HAP-1 (cell line): ENCODE data around the gene HAPLN1.

Experiments used
- DNase-seq, 2 experiments: peaks; one replicate each; pipeline ENCODE4 v3.0.0-alpha.2; 2016 to 2020; ENCODE audit warnings: low spot score in 2 of 2
- H3K27me3 ChIP-seq: fragments of 250-450 bp; sonication (Bioruptor Pico); 2 replicates; pipeline ENCODE4 v1.5.1; 2020; ENCODE audit warnings: low read depth, mild to moderate bottlenecking, moderate library complexity
- H3K36me3 ChIP-seq: fragments of 250-450 bp; sonication (Bioruptor Pico); replicated peaks from 2 replicates; pipeline ENCODE4 v1.5.1; 2020; ENCODE audit warnings: mild to moderate bottlenecking
- H3K4me1 ChIP-seq: fragments of 250-450 bp; sonication (Bioruptor Pico); 2 replicates; pipeline ENCODE4 v1.5.1; 2020; ENCODE audit warnings: mild to moderate bottlenecking
- H3K4me3 ChIP-seq: fragments of 250-450 bp; sonication (Bioruptor Pico); 2 replicates; pipeline ENCODE4 v1.5.1; 2020; ENCODE audit warnings: mild to moderate bottlenecking, moderate library complexity
- H3K9me3 ChIP-seq: fragments of 250-450 bp; sonication (Bioruptor Pico); 2 replicates; pipeline ENCODE4 v1.5.1; 2020; ENCODE audit warnings: mild to moderate bottlenecking, moderate library complexity
- in situ Hi-C: fragments of 300-500 bp; cut with MboI; formaldehyde crosslinking; loops from 3 replicates; pipeline ENCODE4 v1.14.3; 2020; ENCODE audit warnings: low sequenced_read_pairs, inconsistent platforms, mixed read lengths

Gene HAPLN1

DNA sequence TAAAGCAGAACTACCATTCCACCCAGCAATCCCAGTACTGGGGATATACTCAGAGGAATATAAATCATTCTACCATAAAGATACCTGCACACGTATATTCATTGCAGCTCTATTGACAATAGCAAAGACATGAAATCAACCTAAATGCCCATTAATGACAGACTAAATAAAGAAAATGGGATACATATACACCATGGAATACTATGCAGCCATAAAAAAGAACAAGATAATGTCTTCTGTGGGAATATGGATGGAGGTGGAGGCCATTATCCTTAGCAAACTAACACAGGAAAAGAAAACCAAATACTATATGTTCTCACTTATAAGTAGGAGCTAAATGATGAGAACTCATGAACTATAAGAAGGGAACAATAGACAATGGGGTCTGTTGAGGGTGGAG, 12.5 kb downstream of the HAPLN1 start:
- in situ Hi-C loops = no loop called here
- H3K4me3 ChIP-seq = no peak overlapping the region
- peaks cover 8% of the 10 kb centered on the region for H3K27me3 ChIP-seq
- no peak for DNase-seq
- H3K4me1 ChIP-seq = no peaks in the 10 kb centered on the region
- no peaks in the 10 kb centered on the region for H3K9me3 ChIP-seq
- no peaks in the 10 kb centered on the region for H3K36me3 ChIP-seq

DNA sequence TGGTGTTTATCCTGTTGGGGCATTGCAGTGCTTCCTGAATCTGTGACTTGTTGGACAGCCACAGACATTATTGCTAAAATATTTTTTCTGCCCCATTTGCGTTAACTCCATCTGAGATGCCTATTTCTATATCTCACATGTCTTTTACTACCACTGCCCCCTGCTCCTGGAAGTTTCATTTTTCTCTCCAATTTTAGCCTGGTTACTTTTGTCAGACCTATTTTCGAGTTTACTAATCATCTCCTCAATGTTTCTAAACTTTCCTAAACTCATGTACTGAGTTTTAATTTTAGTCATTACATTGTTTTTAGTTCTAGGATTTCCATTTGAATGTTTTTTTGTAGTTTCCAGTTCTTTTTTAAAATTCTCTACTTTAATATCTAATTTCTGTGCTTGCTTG, 17.6 kb downstream of the HAPLN1 start:
- H3K36me3 ChIP-seq = no peaks in the 10 kb centered on the region
- no peaks in the 10 kb centered on the region for H3K9me3 ChIP-seq
- no peak overlapping the region for H3K4me3 ChIP-seq
- no peaks in the 10 kb centered on the region for H3K27me3 ChIP-seq
- in situ Hi-C loops = no loop called here
- no peak for DNase-seq
- no peaks in the 10 kb centered on the region for H3K4me1 ChIP-seq

DNA sequence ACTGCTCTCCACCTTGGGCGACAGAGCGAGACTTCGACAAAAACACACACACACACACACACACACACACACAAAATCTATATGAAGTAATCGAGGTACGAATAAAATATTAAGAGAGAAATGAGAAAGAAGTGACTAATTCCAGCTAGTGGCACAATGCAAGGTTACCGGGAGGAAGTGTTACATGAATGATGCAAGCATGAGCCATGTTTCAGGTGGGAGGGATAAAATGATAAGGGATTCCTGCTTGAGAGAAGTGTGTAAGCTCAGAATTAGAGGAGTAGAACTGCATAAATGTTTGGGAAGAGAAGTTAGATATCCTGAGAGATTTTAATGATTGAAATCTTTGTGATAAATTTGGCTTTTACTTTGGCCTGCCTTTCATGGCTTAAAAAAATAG, 18.8 kb downstream of the HAPLN1 start:
- DNase-seq = no peak
- H3K4me1 ChIP-seq = no peaks in the 10 kb centered on the region
- no peaks in the 10 kb centered on the region for H3K9me3 ChIP-seq
- H3K4me3 ChIP-seq = no peak overlapping the region
- in situ Hi-C loops = no loop called here
- H3K27me3 ChIP-seq = no peaks in the 10 kb centered on the region
- no peaks in the 10 kb centered on the region for H3K36me3 ChIP-seq

- no peak for DNase-seq
- in situ Hi-C loops = no loop called here
Measured at GRCh38 chr5:83689881-83690280, 30.8 kb downstream of the HAPLN1 start.

DNA sequence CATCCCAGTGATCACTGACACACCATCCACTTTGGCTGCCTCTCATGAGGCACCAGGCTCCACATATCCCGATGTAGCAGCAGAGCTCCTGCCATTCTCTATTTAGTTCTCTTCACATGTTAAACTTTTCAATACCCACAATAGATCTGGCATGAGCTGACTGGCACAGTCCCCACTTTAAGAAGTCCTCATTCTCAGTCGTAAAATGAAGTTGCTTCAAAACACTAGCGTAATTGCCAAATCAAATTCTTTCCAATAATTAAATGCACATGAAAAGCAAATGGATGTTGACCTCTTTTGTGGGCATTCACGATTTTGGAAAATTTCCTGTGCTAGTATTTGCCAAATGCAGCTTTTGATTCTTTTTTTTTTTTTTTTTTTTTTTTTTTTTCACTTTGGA, 32.4 kb downstream of the HAPLN1 start:
- Histone ChIP-seq H3K36me3 (no peaks in the 10 kb centered on the region), H3K4me1 (peaks cover 6% of the 10 kb centered on the region), H3K4me3 (no peak overlapping the region), H3K9me3 (no peaks in the 10 kb centered on the region), H3K27me3 (no peaks in the 10 kb centered on the region)
- DNase-seq = no peak
- in situ Hi-C loops = no loop called here

More at GRCh38 chr5:83689881-83690280, 30.8 kb downstream of the HAPLN1 start:
- H3K36me3 ChIP-seq = no peaks in the 10 kb centered on the region
- no peak overlapping the region for H3K4me3 ChIP-seq
- H3K4me1 ChIP-seq = no peaks in the 10 kb centered on the region
- H3K27me3 ChIP-seq = no peaks in the 10 kb centered on the region
- no peaks in the 10 kb centered on the region for H3K9me3 ChIP-seq

- in situ Hi-C loops = no loop called here
- Histone ChIP-seq H3K36me3 (no peaks in the 10 kb centered on the region), H3K27me3 (no peaks in the 10 kb centered on the region), H3K4me1 (peaks cover 14% of the 10 kb centered on the region), H3K9me3 (no peaks in the 10 kb centered on the region), H3K4me3 (no peak overlapping the region)
- no peak for DNase-seq
Measured at GRCh38 chr5:83687124-83687619, 33.5 kb downstream of the HAPLN1 start.

GRCh38 chr5:83686251-83686650, 34.4 kb downstream of the HAPLN1 start:
- H3K4me1 ChIP-seq = peaks cover 14% of the 10 kb centered on the region
- H3K9me3 ChIP-seq = no peaks in the 10 kb centered on the region
- in situ Hi-C loops = no loop called here
- H3K4me3 ChIP-seq = no peak overlapping the region
- no peak for DNase-seq
- H3K27me3 ChIP-seq = no peaks in the 10 kb centered on the region
- no peaks in the 10 kb centered on the region for H3K36me3 ChIP-seq

- H3K36me3 ChIP-seq = no peaks in the 10 kb centered on the region
- H3K4me1 ChIP-seq = peaks cover 14% of the 10 kb centered on the region
- no peak overlapping the region for H3K4me3 ChIP-seq
- H3K27me3 ChIP-seq = no peaks in the 10 kb centered on the region
- no peaks in the 10 kb centered on the region for H3K9me3 ChIP-seq
- no peak for DNase-seq
- in situ Hi-C loops = no loop called here
Measured at GRCh38 chr5:83683836-83684235, 36.8 kb downstream of the HAPLN1 start.

DNA sequence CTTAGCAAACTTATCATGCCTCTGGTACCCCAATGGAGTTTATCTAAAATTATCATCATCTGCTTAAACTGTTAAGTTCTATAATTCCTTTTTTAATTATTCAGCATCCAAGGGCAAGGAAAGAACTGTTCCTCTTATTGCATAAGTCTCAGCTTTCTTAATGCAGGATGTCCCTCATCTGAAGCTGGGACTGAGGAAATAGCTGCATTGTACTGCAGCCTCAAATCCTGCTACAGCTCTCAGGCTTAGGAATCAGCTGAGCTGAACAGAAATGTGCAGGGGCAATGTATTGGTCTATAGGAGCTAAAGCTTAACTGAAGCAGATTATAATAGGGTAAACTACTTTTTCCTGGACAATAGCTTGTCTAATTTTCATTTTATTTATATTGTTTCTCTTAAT, 48.0 kb downstream of the HAPLN1 start:
- H3K4me1 ChIP-seq = no peaks in the 10 kb centered on the region
- H3K4me3 ChIP-seq = no peak overlapping the region
- H3K9me3 ChIP-seq = no peaks in the 10 kb centered on the region
- DNase-seq = no peak
- H3K27me3 ChIP-seq = no peaks in the 10 kb centered on the region; the same call in 1 of the 2 replicates
- no peaks in the 10 kb centered on the region for H3K36me3 ChIP-seq
- in situ Hi-C loops = no loop called here

GRCh38 chr5:83672158-83672557, 48.5 kb downstream of the HAPLN1 start:
- Histone ChIP-seq H3K27me3 (no peaks in the 10 kb centered on the region; the same call in 1 of the 2 replicates), H3K4me3 (no peak overlapping the region), H3K36me3 (no peaks in the 10 kb centered on the region), H3K4me1 (no peaks in the 10 kb centered on the region), H3K9me3 (no peaks in the 10 kb centered on the region)
- DNase-seq = no peak
- in situ Hi-C loops = no loop called here

GRCh38 chr5:83665631-83666030, 55.0 kb downstream of the HAPLN1 start:
- H3K9me3 ChIP-seq = no peaks in the 10 kb centered on the region
- no peak for DNase-seq
- no peaks in the 10 kb centered on the region for H3K4me1 ChIP-seq
- no peaks in the 10 kb centered on the region for H3K36me3 ChIP-seq
- H3K4me3 ChIP-seq = no peak overlapping the region
- no peaks in the 10 kb centered on the region; the same call in 1 of the 2 replicates for H3K27me3 ChIP-seq
- in situ Hi-C loops = no loop called here

DNA sequence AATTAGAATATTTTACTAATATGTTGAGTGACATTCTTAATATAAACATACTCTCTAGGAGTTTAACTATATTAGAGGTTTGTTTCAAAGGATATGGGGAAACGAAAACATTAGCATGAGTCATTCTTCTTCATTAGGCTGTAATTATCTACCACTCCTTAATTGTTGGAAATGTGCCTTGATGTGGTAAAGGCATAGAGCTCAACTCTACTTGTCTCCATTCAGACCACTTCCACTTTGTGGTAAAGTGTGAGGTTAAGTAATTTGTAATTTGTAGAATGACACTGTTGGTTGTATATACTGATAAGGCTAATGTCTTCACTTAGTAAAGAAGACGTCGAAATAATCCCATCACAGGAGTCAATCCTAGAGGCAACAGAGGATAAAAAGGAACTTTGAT, 58.1 kb downstream of the HAPLN1 start:
- no peak for DNase-seq
- Histone ChIP-seq H3K27me3 (no peaks in the 10 kb centered on the region), H3K36me3 (no peaks in the 10 kb centered on the region), H3K4me1 (no peaks in the 10 kb centered on the region), H3K4me3 (no peak overlapping the region), H3K9me3 (no peaks in the 10 kb centered on the region)
- in situ Hi-C loops = no loop called here

DNA sequence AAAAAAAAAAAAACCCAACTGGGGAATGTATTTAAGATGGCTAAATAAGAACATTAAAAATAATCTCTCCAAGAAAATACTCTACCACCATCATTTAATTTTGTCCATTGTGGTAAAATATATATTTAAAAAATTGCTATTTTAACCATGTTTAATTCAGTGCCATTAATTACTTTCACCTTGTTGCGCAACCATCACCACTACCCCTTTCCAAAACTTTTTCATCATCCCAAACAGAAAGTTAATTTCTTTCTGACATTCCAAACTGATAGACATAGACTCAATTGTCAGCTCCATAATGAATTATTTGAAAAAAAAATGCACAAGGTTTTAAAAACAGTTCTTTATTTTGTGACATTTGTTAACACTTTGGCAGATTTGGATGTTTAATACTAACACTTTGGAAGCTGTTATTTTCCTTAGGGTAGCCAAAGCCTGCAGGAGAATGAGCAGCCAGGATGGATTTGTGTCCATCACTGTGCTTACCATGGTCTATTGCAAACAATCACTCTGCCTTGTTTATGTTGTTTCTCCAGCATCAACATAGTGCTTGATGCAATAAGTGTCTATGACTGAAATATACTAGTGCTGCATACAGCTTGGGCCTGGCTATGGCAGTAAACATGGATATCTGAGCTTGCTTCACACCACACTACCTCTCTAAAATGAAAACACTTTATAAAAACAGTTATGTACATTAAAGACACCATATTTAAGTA, 62.7 kb downstream of the HAPLN1 start:
- Histone ChIP-seq H3K36me3 (no peaks in the 10 kb centered on the region), H3K4me3 (no peak overlapping the region), H3K27me3 (0 out of 2 replicates have a peak, but pooled peaks cover 2% of the 10 kb centered on the region), H3K4me1 (no peaks in the 10 kb centered on the region), H3K9me3 (no peaks in the 10 kb centered on the region)
- no peak for DNase-seq
- in situ Hi-C loops = no loop called here

DNA sequence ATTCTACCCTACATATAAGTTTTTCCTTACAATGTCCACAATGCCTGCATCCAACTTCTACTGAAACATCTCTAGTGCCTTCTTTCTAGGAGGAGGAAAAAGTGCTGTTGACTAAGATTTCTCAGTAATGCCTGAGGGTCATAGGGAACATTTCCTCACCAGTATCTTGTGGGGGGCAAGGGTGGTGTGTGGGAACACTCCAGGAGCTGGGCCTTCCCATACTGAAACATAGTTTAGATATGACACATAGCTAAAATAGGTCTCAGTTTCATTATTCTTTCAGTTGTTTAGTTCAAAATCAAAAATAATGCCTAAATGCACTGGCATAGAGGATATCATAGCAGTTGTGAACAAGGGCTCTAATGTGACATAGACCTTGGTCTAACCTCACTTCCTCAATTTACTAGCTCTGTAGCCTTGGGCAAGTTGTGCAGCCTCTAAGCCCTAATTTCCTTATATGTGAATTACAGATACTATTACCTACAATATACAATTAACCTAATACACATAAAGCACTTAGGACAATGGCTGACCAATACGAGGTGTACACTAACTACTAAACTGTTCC, 66.1 kb downstream of the HAPLN1 start:
- no peaks in the 10 kb centered on the region for H3K9me3 ChIP-seq
- in situ Hi-C loops = no loop called here
- 0 out of 2 replicates have a peak, but pooled peaks cover 2% of the 10 kb centered on the region for H3K27me3 ChIP-seq
- H3K4me1 ChIP-seq = no peaks in the 10 kb centered on the region
- no peak for DNase-seq
- H3K36me3 ChIP-seq = no peaks in the 10 kb centered on the region
- H3K4me3 ChIP-seq = no peak overlapping the region
